Stomach (tissue), 9 donors: ENCODE measurements around the gene PDAP1. TPM values are rescaled to one million over a fixed set of nuclear protein-coding genes. Genes with fewer than 3 reads are reported as not detected.
"Not testable (repeated sequence)": the region's sequence is repeated elsewhere in the genome, so short reads cannot be mapped to it uniquely, and the experiment has no call there.

Source experiments
- DNase-seq, 2 donors: peaks; one replicate each; pipeline versions ENCODE4 v3.0.0 to v3.0.0-alpha.2; 2013 to 2019
- H3K27ac ChIP-seq, 5 donors: fragments of 200-600 bp in 4 of 5; sonication (generic) in 4 of 5; one replicate each; pipeline ENCODE4 v1.5.1; 2013 to 2019; ENCODE audit warnings: mild to moderate bottlenecking in 1 of 5, moderate library complexity in 1 of 5
- H3K27me3 ChIP-seq, 3 donors: fragments of 200-600 bp; sonication (generic); one replicate each; pipeline ENCODE4 v1.5.1; 2017 to 2019; ENCODE audit warnings: mixed run types in 1 of 3
- H3K36me3 ChIP-seq, 4 donors: fragments of 200-600 bp; sonication (generic); 1 replicate in 3 of 4; 2 replicates in 1 of 4; pipeline ENCODE4 v1.5.1; 2016 to 2019
- H3K4me1 ChIP-seq, 4 donors: fragments of 200-600 bp; sonication (generic); one replicate each; pipeline ENCODE4 v1.5.1; 2016 to 2019
- H3K4me3 ChIP-seq, 4 donors: fragments of 200-600 bp; sonication (generic) in 3 of 4; one replicate each; pipeline ENCODE4 v1.5.1; 2016 to 2019; ENCODE audit warnings: mild to moderate bottlenecking in 1 of 4
- H3K9me3 ChIP-seq, 4 donors: fragments of 200-600 bp; sonication (generic); one replicate each; pipeline ENCODE4 v1.5.1; 2016 to 2019
- CTCF ChIP-seq, 7 experiments: fragments of 450-650 bp in 4 of 7; fragments of 200-600 bp in 3 of 7; sonication (generic) in 3 of 7; IDR thresholded peaks; one replicate each; pipeline ENCODE4 v1.5.1; 2016 to 2019; ENCODE audit warnings: antibody characterized with exemption in 7 of 7, control low read depth in 2 of 7, mild to moderate bottlenecking in 1 of 7
- EP300 ChIP-seq: sonication (generic); formaldehyde crosslinking; IDR thresholded peaks from one replicate; pipeline ENCODE4 v1.6.1; 2017; ENCODE audit warnings: antibody characterized with exemption
- POLR2A ChIP-seq, 4 donors: fragments of 450-650 bp; IDR thresholded peaks; one replicate each; pipeline ENCODE4 v1.6.1; 2016; ENCODE audit warnings: antibody characterized with exemption in 4 of 4, control low read depth in 2 of 4, mild to moderate bottlenecking in 1 of 4, moderate library complexity in 1 of 4
- POLR2AphosphoS5 ChIP-seq, 3 donors: sonication (generic); formaldehyde crosslinking; IDR thresholded peaks; one replicate each; pipeline ENCODE4 v1.6.1; 2016; ENCODE audit warnings: antibody characterized with exemption in 3 of 3
- WGBS, 5 donors: extraction: QIAGEN DNeasy Blood & Tissue Kit in 3 of 5; methylation state at CpG; one replicate each; pipeline versions ENCODE4 v1.1.5 to v1.1.7; 2013 to 2018; 5-methylcytosine and 5-hydroxymethylcytosine counted together
- intact Hi-C: fragments of 100-400 bp; cut with DNase I; formaldehyde crosslinking; loops from one replicate; pipeline ENCODE4 v1.15.1; 2023; ENCODE audit warnings: low total_unique reads
- polyA plus RNA-seq, 3 donors: library from polyadenylated mRNA; stranded (reverse); fragments of 200-250 nt; gene quantifications; one replicate each; pipeline ENCODE4 v1.2.3, GENCODE V29; 2013
- total RNA-seq, 5 donors: library from RNA; depleted of rRNA; stranded (reverse); fragments of >200 nt; gene quantifications; one replicate each; pipeline versions ENCODE4 v1.1.0 to v1.2.3, GENCODE V29; 2014 to 2016
- donor health status: healthy with polysubstance abuse.
- donor health status: Bipolar disorder and iron deficiency.
- donor health status: healthy.

The PDAP1 gene
- total and polyA plus RNA-seq, 8 donors, result 22.8 to 153 (median 79.7) TPM

- H3K4me1 ChIP-seq, result peaks cover 30 to 75% (median 43%) of the 10 kb centered on the region in 4 donors
These were observed 27.4 kb downstream of the PDAP1 start for GRCh38 chr7:99380823-99381663.

GRCh38 chr7:99380032-99380822 lies 28.2 kb downstream of the PDAP1 start:
- no peaks in the 10 kb centered on the region for H3K27me3 ChIP-seq
- peak overlapping the region; percentile 58 to 88 (median 86) for H3K27ac ChIP-seq
- WGBS, 5 donors, result 55 to 70% (median 61%) methylated on average over 8 to 12 of the region's 12 CpGs
- no peaks in the 10 kb centered on the region for H3K9me3 ChIP-seq
- no peak for TF ChIP-seq EP300
- TF ChIP-seq POLR2AphosphoS5 (IDR thresholded peaks at IDR 0.05), result no peak
- TF ChIP-seq CTCF (IDR thresholded peaks at IDR 0.05), result no peak
- TF ChIP-seq POLR2A (IDR thresholded peaks at IDR 0.05), result no peak
- H3K4me1 ChIP-seq, result peaks cover 34 to 79% (median 50%) of the 10 kb centered on the region in 4 donors
- H3K4me3 ChIP-seq, result peak overlapping the region in 3 of 4 donors; percentile 11 to 33 (median 25)
- H3K36me3 ChIP-seq, result peaks cover 9 to 35% (median 16%) of the 10 kb centered on the region in 4 donors
- intact Hi-C loops, result no loop called here
- peak in 1 of 2 donors; percentile 71 for DNase-seq

More at GRCh38 chr7:99380823-99381663, 27.4 kb downstream of the PDAP1 start:
- H3K27ac ChIP-seq, result peak overlapping the region; percentile 22 to 88 (median 86)
- WGBS, 5 donors, result 63 to 78% (median 65%) methylated on average over 15 to 16 of the region's 16 CpGs
- TF ChIP-seq POLR2AphosphoS5 (IDR thresholded peaks at IDR 0.05), result no peak
- TF ChIP-seq EP300, result no peak
- TF ChIP-seq POLR2A (IDR thresholded peaks at IDR 0.05), result no peak
- TF ChIP-seq CTCF (IDR thresholded peaks at IDR 0.05), result no peak
- intact Hi-C loops, result no loop called here
- no peaks in the 10 kb centered on the region for H3K27me3 ChIP-seq
- H3K4me3 ChIP-seq, result peak overlapping the region in 3 of 4 donors; percentile 11 to 33 (median 25)
- peak; percentile 44 to 79 for DNase-seq
- no peaks in the 10 kb centered on the region for H3K9me3 ChIP-seq
- peaks cover 9 to 44% (median 24%) of the 10 kb centered on the region in 4 donors for H3K36me3 ChIP-seq

- H3K27me3 ChIP-seq, DNase-seq, intact Hi-C loops, H3K9me3 ChIP-seq: not testable (repeated sequence)
- 46 to 77% (median 64%) methylated on average over 7 of the region's 7 CpGs for WGBS, 5 donors
- peaks cover 34 to 78% (median 50%) of the 10 kb centered on the region in 4 donors for H3K4me1 ChIP-seq
- peak overlapping the region; percentile 58 to 88 (median 86) for H3K27ac ChIP-seq
- peak overlapping the region in 2 of 4 donors; percentile 25 to 33 for H3K4me3 ChIP-seq
- peaks cover 9 to 33% (median 16%) of the 10 kb centered on the region in 4 donors for H3K36me3 ChIP-seq
These were observed 28.7 kb downstream of the PDAP1 start for GRCh38 chr7:99379693-99380031.

- intact Hi-C loops, result no loop called here
- Histone ChIP-seq H3K27ac (peak overlapping the region; percentile 58 to 88 (median 86)), H3K36me3 (peaks cover 9 to 29% (median 16%) of the 10 kb centered on the region in 4 donors), H3K4me1 (peaks cover 36 to 76% (median 54%) of the 10 kb centered on the region in 4 donors), H3K9me3 (no peaks in the 10 kb centered on the region), H3K27me3 (no peaks in the 10 kb centered on the region), H3K4me3 (peak overlapping the region in 2 of 4 donors; percentile 25 to 33)
- peak; percentile 46 to 81 for DNase-seq
- WGBS, 5 donors, result 25 to 55% (median 45%) methylated on average over 7 of the region's 7 CpGs
- TF ChIP-seq POLR2AphosphoS5 (IDR thresholded peaks at IDR 0.05), result peak in 2 of 3 donors; percentile 8 to 32
- TF ChIP-seq CTCF (IDR thresholded peaks at IDR 0.05), result no peak
These were observed 29.3 kb downstream of the PDAP1 start for GRCh38 chr7:99379043-99379577.
